GM20000 (cell line): ENCODE results near the gene CUEDC1.
"Not testable (repeated sequence)": the region's sequence is repeated elsewhere in the genome, so short reads cannot be mapped to it uniquely, and the experiment has no call there.

ENCODE experiments used
- DNase-seq: peaks from one replicate; pipeline ENCODE4 v3.0.0; 2012; ENCODE audit warnings: low spot score
- CTCF ChIP-seq: IDR thresholded peaks from 2 replicates; pipeline ENCODE4 v1.5.1; 2012; ENCODE audit warnings: mild to moderate bottlenecking, control low read depth; ENCODE audit errors: extremely low read depth, missing control alignments

Gene CUEDC1

DNA sequence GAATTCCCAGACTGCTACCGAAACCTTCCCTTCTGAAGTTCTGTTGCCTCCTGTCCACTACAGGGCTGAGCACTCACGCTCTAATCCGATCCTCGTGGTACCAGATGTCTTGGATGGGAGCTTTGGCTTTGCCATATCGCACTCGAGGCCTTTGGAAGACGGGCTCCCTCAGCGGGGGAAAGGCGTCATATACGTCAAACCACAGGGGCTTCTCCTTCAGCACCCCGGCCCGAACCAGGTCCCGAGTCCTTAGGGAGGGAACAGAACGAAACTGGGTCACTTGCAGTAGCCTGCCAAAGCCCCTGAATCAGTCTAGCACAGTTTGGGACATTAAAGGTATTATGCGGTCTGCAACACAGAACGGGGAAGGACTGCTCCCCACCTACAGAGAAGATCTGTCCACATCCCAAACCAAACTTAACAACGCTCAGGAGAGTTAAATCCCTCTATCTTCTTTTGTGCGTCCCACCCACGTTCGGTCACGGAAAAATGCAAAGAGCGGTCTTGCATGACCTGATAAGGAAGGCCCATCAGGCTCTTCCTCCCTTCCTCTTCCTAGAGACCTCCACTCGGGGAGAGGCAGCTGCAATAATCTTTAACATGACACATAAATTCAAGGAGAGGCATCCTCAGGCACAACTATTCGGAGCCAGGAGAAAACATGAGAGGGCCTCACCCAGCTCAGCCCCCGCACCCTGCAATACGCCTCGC, 105.9 kb downstream of the CUEDC1 start:
- no peak for TF ChIP-seq CTCF
- DNase-seq, result no peak

GRCh38 chr17:57846056-57846945, 108.9 kb downstream of the CUEDC1 start:
- not testable (repeated sequence) for DNase-seq

DNA sequence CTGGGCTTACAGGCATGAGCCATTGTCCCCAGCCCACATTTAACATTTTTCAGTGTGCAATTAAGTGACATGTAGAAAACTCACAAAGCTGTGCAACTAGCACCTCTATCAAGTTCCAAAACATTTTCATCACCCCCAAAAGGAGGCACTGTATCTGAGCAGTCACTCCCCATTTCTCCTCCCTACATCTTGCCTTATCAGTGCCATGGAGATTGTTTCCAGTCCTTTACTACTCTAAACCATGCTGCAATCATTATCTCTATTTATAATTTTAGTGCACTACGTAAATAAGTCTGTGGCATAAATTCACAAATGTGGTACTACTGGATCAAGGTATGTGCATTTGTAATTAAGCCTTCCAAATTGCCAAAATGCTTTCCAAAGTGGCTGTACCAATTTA, 112.9 kb downstream of the CUEDC1 start:
- no peak for DNase-seq
- no peak for TF ChIP-seq CTCF

DNA sequence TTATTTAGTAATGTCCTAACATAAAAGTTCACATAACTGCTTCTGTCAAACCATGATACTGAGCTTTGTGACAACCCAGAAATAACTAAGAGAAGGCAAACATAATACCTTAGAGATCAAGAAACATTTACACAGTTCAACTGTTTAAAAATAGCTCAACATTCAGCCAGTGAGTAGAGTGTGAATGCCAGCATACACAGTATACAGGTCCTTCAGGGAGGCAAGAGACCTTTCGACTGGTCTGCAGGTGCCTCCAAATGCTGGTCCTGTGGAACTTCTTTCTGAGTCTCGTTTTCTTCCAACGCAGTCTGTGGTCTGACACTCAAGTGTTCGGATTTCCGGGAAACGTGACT, 115.7 kb downstream of the CUEDC1 start:
- TF ChIP-seq CTCF, result no peak
- DNase-seq, result no peak

- no peak for DNase-seq
- TF ChIP-seq CTCF, result no peak
Observed at GRCh38 chr17:57838857-57839570, 116.2 kb downstream of the CUEDC1 start.

GRCh38 chr17:57838453-57838852, 116.8 kb downstream of the CUEDC1 start:
- no peak for DNase-seq
- TF ChIP-seq CTCF, result no peak

DNA sequence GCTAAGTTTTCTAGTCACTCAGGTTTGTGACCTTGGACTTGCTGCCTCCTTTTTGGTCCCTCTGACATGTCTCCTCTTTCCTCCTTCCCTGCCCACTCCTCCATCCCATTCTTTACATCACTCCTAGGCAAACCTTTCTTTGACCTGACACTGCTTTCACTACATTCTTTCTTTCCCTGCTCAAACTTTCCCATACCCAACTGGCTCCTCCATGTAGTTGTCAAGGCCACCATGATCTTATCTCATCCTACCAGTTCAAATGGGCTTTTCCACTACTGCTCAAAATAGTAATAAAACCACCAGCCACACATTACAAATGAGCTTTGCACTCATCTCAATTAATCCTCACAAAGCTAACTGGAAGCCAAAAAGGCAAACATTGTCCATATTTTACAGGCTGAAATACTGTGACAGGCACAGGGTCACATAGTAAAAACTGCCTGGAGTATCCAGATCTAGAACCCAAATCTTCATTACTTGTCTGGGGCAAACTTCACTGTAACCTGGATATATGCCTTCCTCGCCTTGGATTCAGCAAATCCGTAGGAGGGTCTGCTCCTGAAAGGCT, 119.8 kb downstream of the CUEDC1 start:
- no peak for DNase-seq
- no peak for TF ChIP-seq CTCF
